ENCODE measurements around the gene FHOD3.

- TF ChIP-seq, protein P1, sequence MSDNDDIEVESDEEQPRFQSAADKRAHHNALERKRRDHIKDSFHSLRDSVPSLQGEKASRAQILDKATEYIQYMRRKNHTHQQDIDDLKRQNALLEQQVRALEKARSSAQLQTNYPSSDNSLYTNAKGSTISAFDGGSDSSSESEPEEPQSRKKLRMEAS (IDR thresholded peaks at IDR 0.05): no peak
- TF ChIP-seq POLR2A (IDR thresholded peaks at IDR 0.05; ENCODE audit: low read length) (no peak), CHD2 (IDR thresholded peaks at IDR 0.05; ENCODE audit: low read length, partially characterized antibody) (no peak), SREBF2 (IDR thresholded peaks at IDR 0.05) (no peak), HOXA7 (CRISPR knock-in tag; IDR thresholded peaks at IDR 0.05) (no peak), RCOR1 (IDR thresholded peaks at IDR 0.05; ENCODE audit: low read depth, low read length) (no peak), ZC3H11A (IDR thresholded peaks at IDR 0.05) (no peak), REST (IDR thresholded peaks at IDR 0.05) (no peak), SMC3 (IDR thresholded peaks at IDR 0.05) (no peak)
- TF ChIP-seq, protein P2, sequence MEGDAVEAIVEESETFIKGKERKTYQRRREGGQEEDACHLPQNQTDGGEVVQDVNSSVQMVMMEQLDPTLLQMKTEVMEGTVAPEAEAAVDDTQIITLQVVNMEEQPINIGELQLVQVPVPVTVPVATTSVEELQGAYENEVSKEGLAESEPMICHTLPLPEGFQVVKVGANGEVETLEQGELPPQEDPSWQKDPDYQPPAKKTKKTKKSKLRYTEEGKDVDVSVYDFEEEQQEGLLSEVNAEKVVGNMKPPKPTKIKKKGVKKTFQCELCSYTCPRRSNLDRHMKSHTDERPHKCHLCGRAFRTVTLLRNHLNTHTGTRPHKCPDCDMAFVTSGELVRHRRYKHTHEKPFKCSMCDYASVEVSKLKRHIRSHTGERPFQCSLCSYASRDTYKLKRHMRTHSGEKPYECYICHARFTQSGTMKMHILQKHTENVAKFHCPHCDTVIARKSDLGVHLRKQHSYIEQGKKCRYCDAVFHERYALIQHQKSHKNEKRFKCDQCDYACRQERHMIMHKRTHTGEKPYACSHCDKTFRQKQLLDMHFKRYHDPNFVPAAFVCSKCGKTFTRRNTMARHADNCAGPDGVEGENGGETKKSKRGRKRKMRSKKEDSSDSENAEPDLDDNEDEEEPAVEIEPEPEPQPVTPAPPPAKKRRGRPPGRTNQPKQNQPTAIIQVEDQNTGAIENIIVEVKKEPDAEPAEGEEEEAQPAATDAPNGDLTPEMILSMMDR (IDR thresholded peaks at IDR 0.05): no peak
Observed at GRCh38 chr18:36805105-36805504, 507.6 kb downstream of the FHOD3 start.
